SK-N-SH treated with all-trans-retinoic acid at 6 μM for 48 hours (cell line): ENCODE data around the gene BMERB1.

ENCODE experiments used
- ARNTL ChIP-seq: fragments of 450-650 bp; formaldehyde crosslinking; IDR thresholded peaks from 2 replicates; pipeline ENCODE4 v1.5.0; 2020; ENCODE audit warnings: low read depth, mild to moderate bottlenecking, moderate library complexity, borderline replicate concordance
- CREB5 ChIP-seq: fragments of 250-450 bp; sonication (Bioruptor Pico); IDR thresholded peaks from 2 replicates; pipeline ENCODE4 v1.5.1; 2020; ENCODE audit warnings: low read depth, mild to moderate bottlenecking, moderate library complexity
- CSDC2 ChIP-seq: fragments of 250-450 bp; sonication (Bioruptor Pico); IDR thresholded peaks from 2 replicates; pipeline ENCODE4 v1.5.0; 2020; ENCODE audit warnings: mild to moderate bottlenecking, moderate library complexity
- ISL1 ChIP-seq: fragments of 250-450 bp; sonication (Bioruptor Pico); IDR thresholded peaks from 2 replicates; pipeline ENCODE4 v2.1.2; 2022; ENCODE audit warnings: mild to moderate bottlenecking, moderate library complexity
- PATZ1 ChIP-seq: fragments of 250-450 bp; sonication (Bioruptor Pico); IDR thresholded peaks from 2 replicates; pipeline ENCODE4 v1.8.0; 2020; ENCODE audit warnings: mild to moderate bottlenecking, moderate library complexity, borderline replicate concordance
- PPARA ChIP-seq: fragments of 250-450 bp; sonication (Bioruptor Pico); IDR thresholded peaks from 2 replicates; pipeline ENCODE4 v1.5.0; 2020; ENCODE audit warnings: mild to moderate bottlenecking, borderline replicate concordance
- RARB ChIP-seq: fragments of 250-450 bp; sonication (Bioruptor Pico); IDR thresholded peaks from 2 replicates; pipeline ENCODE4 v1.8.0; 2021; ENCODE audit warnings: mild to moderate bottlenecking, moderate library complexity
- SNAI2 ChIP-seq: fragments of 250-450 bp; sonication (Bioruptor Pico); IDR thresholded peaks from 2 replicates; pipeline ENCODE4 v1.5.0; 2020; ENCODE audit warnings: mild to moderate bottlenecking, moderate library complexity
- ZFP3 ChIP-seq: fragments of 250-450 bp; sonication (Bioruptor Pico); IDR thresholded peaks from 2 replicates; pipeline ENCODE4 v1.5.0; 2020; ENCODE audit warnings: mild to moderate bottlenecking, moderate library complexity
- ZFP30 ChIP-seq: fragments of 450-650 bp; formaldehyde crosslinking; IDR thresholded peaks from 2 replicates; pipeline ENCODE4 v1.5.0; 2022; ENCODE audit warnings: mild to moderate bottlenecking, moderate library complexity
- ZNF565 ChIP-seq: fragments of 450-650 bp; formaldehyde crosslinking; conservative IDR thresholded peaks from 2 replicates; pipeline ENCODE4 v1.5.0; 2020; ENCODE audit warnings: low read depth, mild to moderate bottlenecking, moderate library complexity
- ZNF8 ChIP-seq: fragments of 450-650 bp; formaldehyde crosslinking; IDR thresholded peaks from 2 replicates; pipeline ENCODE4 v1.5.0; 2020; ENCODE audit warnings: mild to moderate bottlenecking, moderate library complexity
- TF ChIP-seq, protein P1 (sequence below): fragments of 250-450 bp; sonication (Bioruptor Pico); IDR thresholded peaks from 2 replicates; pipeline ENCODE4 v1.5.0; 2020; ENCODE audit warnings: mild to moderate bottlenecking, moderate library complexity

DNA sequence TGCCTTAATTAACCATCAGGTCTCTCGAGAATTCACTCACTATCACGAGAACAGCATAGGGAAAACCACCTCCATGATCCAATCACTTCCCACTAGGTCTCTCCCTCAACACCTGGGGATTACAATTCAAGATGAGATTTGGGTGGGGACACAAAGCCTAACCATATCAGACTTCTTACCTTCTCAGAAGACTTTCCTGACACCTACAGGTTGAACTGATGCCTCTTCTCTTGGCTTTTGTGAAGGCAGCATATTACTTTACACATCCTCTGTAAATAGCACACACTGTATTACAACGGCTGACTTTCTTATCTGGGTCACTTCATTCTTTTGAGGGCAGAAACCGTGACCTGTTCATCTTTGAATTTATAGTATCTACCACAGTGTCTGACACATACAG lies 23.6 kb downstream of the BMERB1 start:
- TF ChIP-seq ARNTL (CRISPR knock-in tag): no peak
- no peak for TF ChIP-seq PATZ1
- no peak for TF ChIP-seq ZFP3
- TF ChIP-seq CSDC2 (CRISPR knock-in tag): no peak
- no peak for TF ChIP-seq ZNF565 (CRISPR knock-in tag)
- TF ChIP-seq PPARA (CRISPR knock-in tag): no peak
- TF ChIP-seq SNAI2 (CRISPR knock-in tag): no peak
- no peak for TF ChIP-seq CREB5
- no peak for TF ChIP-seq RARB (CRISPR knock-in tag)
- TF ChIP-seq, protein P1, sequence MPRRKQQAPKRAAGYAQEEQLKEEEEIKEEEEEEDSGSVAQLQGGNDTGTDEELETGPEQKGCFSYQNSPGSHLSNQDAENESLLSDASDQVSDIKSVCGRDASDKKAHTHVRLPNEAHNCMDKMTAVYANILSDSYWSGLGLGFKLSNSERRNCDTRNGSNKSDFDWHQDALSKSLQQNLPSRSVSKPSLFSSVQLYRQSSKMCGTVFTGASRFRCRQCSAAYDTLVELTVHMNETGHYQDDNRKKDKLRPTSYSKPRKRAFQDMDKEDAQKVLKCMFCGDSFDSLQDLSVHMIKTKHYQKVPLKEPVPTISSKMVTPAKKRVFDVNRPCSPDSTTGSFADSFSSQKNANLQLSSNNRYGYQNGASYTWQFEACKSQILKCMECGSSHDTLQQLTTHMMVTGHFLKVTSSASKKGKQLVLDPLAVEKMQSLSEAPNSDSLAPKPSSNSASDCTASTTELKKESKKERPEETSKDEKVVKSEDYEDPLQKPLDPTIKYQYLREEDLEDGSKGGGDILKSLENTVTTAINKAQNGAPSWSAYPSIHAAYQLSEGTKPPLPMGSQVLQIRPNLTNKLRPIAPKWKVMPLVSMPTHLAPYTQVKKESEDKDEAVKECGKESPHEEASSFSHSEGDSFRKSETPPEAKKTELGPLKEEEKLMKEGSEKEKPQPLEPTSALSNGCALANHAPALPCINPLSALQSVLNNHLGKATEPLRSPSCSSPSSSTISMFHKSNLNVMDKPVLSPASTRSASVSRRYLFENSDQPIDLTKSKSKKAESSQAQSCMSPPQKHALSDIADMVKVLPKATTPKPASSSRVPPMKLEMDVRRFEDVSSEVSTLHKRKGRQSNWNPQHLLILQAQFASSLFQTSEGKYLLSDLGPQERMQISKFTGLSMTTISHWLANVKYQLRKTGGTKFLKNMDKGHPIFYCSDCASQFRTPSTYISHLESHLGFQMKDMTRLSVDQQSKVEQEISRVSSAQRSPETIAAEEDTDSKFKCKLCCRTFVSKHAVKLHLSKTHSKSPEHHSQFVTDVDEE (CRISPR knock-in tag): no peak
- TF ChIP-seq ZFP30 (CRISPR knock-in tag): no peak
- no peak for TF ChIP-seq ISL1 (CRISPR knock-in tag)
- TF ChIP-seq ZNF8: no peak
